ENCODE measurements around the gene CIPC.

- no peak for TF ChIP-seq CTCF (IDR thresholded peaks at IDR 0.05 in 2 of 3, conservative IDR thresholded peaks at IDR 0.05 in 1 of 3; ENCODE audit: borderline replicate concordance in 1 of 3, insufficient read depth in 1 of 3, low read depth in 2 of 3, low read length in 2 of 3)
- no peak for TF ChIP-seq POLR2A (IDR thresholded peaks at IDR 0.05; ENCODE audit: borderline replicate concordance, extremely low read depth, insufficient read depth, insufficient read length)
- TF ChIP-seq MAX (IDR thresholded peaks at IDR 0.05), result no peak
- no peak for TF ChIP-seq EGR1 (IDR thresholded peaks at IDR 0.05; ENCODE audit: low read depth)
- no peak for TF ChIP-seq CEBPB (IDR thresholded peaks at IDR 0.05; ENCODE audit: low read depth)
- no peak for TF ChIP-seq EZH2 (IDR thresholded peaks at IDR 0.05)
- TF ChIP-seq SP1 (IDR thresholded peaks at IDR 0.05; ENCODE audit: low read depth), result no peak
- TF ChIP-seq POLR2AphosphoS5 (IDR thresholded peaks at IDR 0.05; ENCODE audit: low read depth, low read length), result no peak
- no peak for TF ChIP-seq YY1 (IDR thresholded peaks at IDR 0.05; ENCODE audit: extremely low read depth, insufficient replicate concordance, low read depth, low read length)
- no peak for TF ChIP-seq RAD21 (IDR thresholded peaks at IDR 0.05; ENCODE audit: low read depth)
- no peak for TF ChIP-seq REST (IDR thresholded peaks at IDR 0.05; ENCODE audit: low read depth)
- TF ChIP-seq JUND (IDR thresholded peaks at IDR 0.05), result no peak
Measured at GRCh38 chr14:77153802-77154201, 55.7 kb downstream of the CIPC start.
